H1 (cell line): ENCODE results near the gene THRB. TPM values are rescaled to one million over a fixed set of nuclear protein-coding genes. Genes with fewer than 3 reads are reported as not detected.

Experiments
- FOSL1 ChIP-seq: IDR thresholded peaks from 2 replicates; pipeline ENCODE4 v1.6.1; 2011; ENCODE audit warnings: mild to moderate bottlenecking, low read depth, low read length, moderate library complexity; ENCODE audit not compliant: insufficient read depth
- HDAC2 ChIP-seq, 2 experiments: fragments of 300-600 bp in 1 of 2; sonication (generic) in 1 of 2; IDR thresholded peaks; 2 replicates each; pipeline ENCODE4 v1.6.1; 2011 to 2012; ENCODE audit warnings: low read depth in 2 of 2, low read length in 2 of 2, mild to moderate bottlenecking in 2 of 2, moderate library complexity in 2 of 2, borderline replicate concordance in 1 of 2, inconsistent platforms in 1 of 2
- JUN ChIP-seq: IDR thresholded peaks from 2 replicates; pipeline ENCODE4 v1.6.1; 2011; ENCODE audit warnings: low read depth, mild to moderate bottlenecking, improper control_type of control experiment, low read length
- JUND ChIP-seq: IDR thresholded peaks from 2 replicates; pipeline ENCODE4 v1.6.1; 2011; ENCODE audit warnings: mild to moderate bottlenecking, improper control_type of control experiment, low read length
- KDM5A ChIP-seq: fragments of 200-600 bp; IDR thresholded peaks from 2 replicates; pipeline ENCODE4 v1.7.1; 2012; ENCODE audit warnings: mild to moderate bottlenecking, low read length, inconsistent platforms, mixed read lengths
- PHF8 ChIP-seq: fragments of 200-600 bp; sonication (generic); conservative IDR thresholded peaks from 2 replicates; pipeline ENCODE4 v1.7.1; 2012; ENCODE audit warnings: low read depth, mild to moderate bottlenecking, inconsistent platforms, low read length, moderate library complexity
- SUZ12 ChIP-seq: fragments of 200-600 bp; sonication (generic); IDR thresholded peaks from 2 replicates; pipeline ENCODE4 v1.6.1; 2012; ENCODE audit warnings: mild to moderate bottlenecking, inconsistent platforms, low read length, moderate library complexity, mixed read lengths
- TBP ChIP-seq: IDR thresholded peaks from 2 replicates; pipeline ENCODE4 v1.6.1; 2011; ENCODE audit warnings: low read depth, low read length, improper control_type of control experiment
- polyA plus RNA-seq, 7 experiments: library from polyadenylated mRNA; depleted of rRNA in 3 of 7; stranded (reverse) in 5 of 7; unstranded in 2 of 7; fragments of >200 nt in 5 of 7; fragments of 200-250 nt in 2 of 7; gene quantifications; 1 replicate in 5 of 7; 2 replicates in 1 of 7; 4 replicates in 1 of 7; pipeline versions ENCODE4 v1.2.1 to v1.2.3, GENCODE V29; 2011 to 2013; ENCODE audit warnings: missing spikeins in 2 of 7, mixed read lengths in 2 of 7
- total RNA-seq: library from RNA; stranded (reverse); fragmentation: NEBNext Ultra II Directional; extraction: Animal tissue kit (Norgen Biotek cat#: 25700); gene quantifications from 2 replicates; pipeline ENCODE4 v1.2.1, GENCODE V29; 2021

Gene THRB
- total and polyA plus RNA-seq, 2 of the 8 experiments (the other 6 are each of a cell fraction or from before 2014, with no cell fraction given), result 0.98 to 3.9 TPM

- TF ChIP-seq JUND (no peak), FOSL1 (no peak), JUN (no peak), SUZ12 (no peak), PHF8 (no peak), HDAC2 (IDR thresholded peaks at IDR 0.05; ENCODE audit: borderline replicate concordance in 1 of 2, low read depth in 2 of 2, low read length in 2 of 2) (no peak), KDM5A (no peak), TBP (no peak)
Measured at GRCh38 chr3:24270204-24270691, 224.4 kb downstream of the THRB start (continued).
